Kidney (tissue), 22 donors: ENCODE measurements around the gene KCNJ4. TPM values are rescaled to one million over a fixed set of nuclear protein-coding genes. Genes with fewer than 3 reads are reported as not detected.

Experiments
- DNase-seq, 5 donors: peaks; one replicate each; pipeline ENCODE4 v3.0.0-alpha.2; 2013 to 2020
- FAIRE-seq: peaks from 2 replicates; lab custom pipeline; 2012; peaks lifted over from hg19 to GRCh38; lab: Jason Lieb, UNC
- H3K27ac ChIP-seq, 2 donors: one replicate each; pipeline ENCODE4 v1.7.0; 2013; ENCODE audit warnings: low read depth in 2 of 2, low read length in 2 of 2, inconsistent platforms in 1 of 2
- H3K27me3 ChIP-seq: one replicate; pipeline ENCODE4 v1.7.1; 2013; ENCODE audit warnings: low read length, inconsistent platforms; ENCODE audit not compliant: control insufficient read depth, insufficient read depth
- H3K36me3 ChIP-seq, 3 donors: one replicate each; pipeline versions ENCODE4 v1.7.0 to v1.7.1; 2013; ENCODE audit warnings: low read length in 3 of 3, control low read depth in 1 of 3, inconsistent platforms in 1 of 3; ENCODE audit not compliant: insufficient read depth in 3 of 3, control insufficient read depth in 2 of 3
- H3K4me1 ChIP-seq, 3 donors: one replicate each; pipeline versions ENCODE4 v1.7.0 to v1.7.1; 2013; ENCODE audit warnings: low read length in 3 of 3, inconsistent platforms in 1 of 3, low read depth in 1 of 3; ENCODE audit not compliant: control insufficient read depth in 2 of 3, insufficient read depth in 2 of 3
- H3K4me3 ChIP-seq, 3 donors: one replicate each; pipeline versions ENCODE4 v1.7.0 to v1.8.1; 2013; ENCODE audit warnings: low read length in 3 of 3, control low read depth in 1 of 3, inconsistent platforms in 1 of 3
- H3K9ac ChIP-seq, 3 donors: one replicate each; pipeline versions ENCODE4 v1.7.0 to v1.7.1; 2013; ENCODE audit warnings: low read length in 3 of 3, control low read depth in 1 of 3, inconsistent platforms in 1 of 3
- H3K9me3 ChIP-seq, 3 donors: one replicate each; pipeline versions ENCODE4 v1.7.0 to v1.7.1; 2013; ENCODE audit warnings: low read length in 3 of 3, control low read depth in 1 of 3, inconsistent platforms in 1 of 3; ENCODE audit not compliant: control insufficient read depth in 2 of 3, insufficient read depth in 1 of 3
- CTCF ChIP-seq: IDR thresholded peaks from 3 replicates; pipeline ENCODE4 v1.5.1; 2012; ENCODE audit warnings: mild to moderate bottlenecking, moderate library complexity, borderline replicate concordance; ENCODE audit not compliant: insufficient read depth; ENCODE audit errors: extremely low read depth
- intact Hi-C: fragments of 100-400 bp; cut with DNase I; formaldehyde crosslinking; loops from one replicate; pipeline ENCODE4 v1.11.1; 2022
- long read RNA-seq, 10 donors: library from polyadenylated mRNA in 1 of 10; unstranded in 1 of 10; transcript quantifications; one replicate each; pipeline ENCODE4 v2.0.0 and lab custom pipeline, GENCODE V29; 2021 to 2026
- polyA plus RNA-seq: library from polyadenylated mRNA; stranded (reverse); fragments of 350-450 nt; fragmentation: Illumina TruSeq; extraction: RNeasy Lipid Tissue Mini Kit (QIAGEN cat#74804); gene quantifications from one replicate; pipeline ENCODE4 v1.2.3, GENCODE V29; 2014; ENCODE audit warnings: low read depth, low replicate concordance; ENCODE audit not compliant: insufficient read depth
- total RNA-seq: library from RNA; stranded (reverse); fragmentation: NEBNext Ultra II Directional; extraction: Animal tissue kit (Norgen Biotek cat#: 25700); gene quantifications from one replicate; pipeline ENCODE4 v1.2.1, GENCODE V29; 2021
- donor health status: control.
- donor health status: control.
- donor health status: control.
- donor health status: control.
- donor health status: control.
- donor health status: DM: yes; HTN: yes; CAD: no.
- donor health status: Normal renal cell carcinoma (clear cell type).

The KCNJ4 gene
- total RNA-seq (0.13 TPM), polyA plus RNA-seq (not detected)
- long read RNA-seq, donor 1: 0 reads
- long read RNA-seq, donor 2: 0 reads
- long read RNA-seq, donor 3: 0 reads
- long read RNA-seq, donor 4: 0 reads
- long read RNA-seq, donor 5: 0 reads
- long read RNA-seq, donor 6: 0 reads
- long read RNA-seq, donor 7: 0 reads
- long read RNA-seq, donor 8: 0 reads
- long read RNA-seq, donor 9: 0 reads
- long read RNA-seq, donor 10: 0 reads

- intact Hi-C loops: no loop called here
- Histone ChIP-seq H3K9me3 (no peaks in the 10 kb centered on the region), H3K4me3 (no peak within 1 kb of the TSS), H3K4me1 (peaks cover 0 to 2% (median 0%) of the 10 kb centered on the region in 3 donors), H3K27ac (no peak within 1 kb of the TSS), H3K9ac (no peak within 1 kb of the TSS), H3K36me3 (no peaks in the 10 kb centered on the region), H3K27me3 (peaks cover 12% of the 10 kb centered on the region)
- FAIRE-seq (no peak), DNase-seq (no peak)
- no peak for TF ChIP-seq CTCF
Measured at GRCh38 chr22:38455076-38455529, at the start of gene KCNJ4. Gene KCNJ4 (minus strand): TSS chr22:38455199. CDS start chr22:38428132, 27,067 bp downstream.

DNA sequence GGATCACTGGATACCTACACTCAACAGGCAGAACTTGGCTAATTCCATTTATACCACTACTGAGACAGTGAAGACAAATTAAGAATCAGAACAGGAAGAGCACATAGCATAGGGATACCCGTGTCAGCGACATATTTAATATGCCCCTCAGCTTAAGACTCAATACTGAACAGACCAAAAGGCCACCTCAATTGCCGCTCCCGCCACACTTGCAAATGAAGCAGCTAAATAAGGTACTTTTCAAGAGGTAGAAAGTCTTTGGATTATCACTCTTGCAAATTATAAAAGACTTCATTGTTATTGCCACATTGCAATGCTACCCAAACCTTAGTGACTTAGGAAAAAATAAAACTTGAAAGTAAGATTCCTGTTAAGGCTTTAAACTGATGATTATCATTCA lies 48.0 kb upstream of the KCNJ4 start:
- Histone ChIP-seq H3K4me1 (peaks cover 0 to 21% (median 21%) of the 10 kb centered on the region in 3 donors), H3K9me3 (no peaks in the 10 kb centered on the region), H3K36me3 (peaks cover 10 to 47% (median 19%) of the 10 kb centered on the region in 3 donors), H3K4me3 (peak overlapping the region; percentile 48 to 92 (median 84)), H3K27me3 (no peaks in the 10 kb centered on the region), H3K9ac (peak overlapping the region in 2 of 3 donors; percentile 98 to 99), H3K27ac (no peak overlapping the region)
- no peak for TF ChIP-seq CTCF
- DNase-seq (no peak), FAIRE-seq (no peak)
- intact Hi-C loops: no loop called here

DNA sequence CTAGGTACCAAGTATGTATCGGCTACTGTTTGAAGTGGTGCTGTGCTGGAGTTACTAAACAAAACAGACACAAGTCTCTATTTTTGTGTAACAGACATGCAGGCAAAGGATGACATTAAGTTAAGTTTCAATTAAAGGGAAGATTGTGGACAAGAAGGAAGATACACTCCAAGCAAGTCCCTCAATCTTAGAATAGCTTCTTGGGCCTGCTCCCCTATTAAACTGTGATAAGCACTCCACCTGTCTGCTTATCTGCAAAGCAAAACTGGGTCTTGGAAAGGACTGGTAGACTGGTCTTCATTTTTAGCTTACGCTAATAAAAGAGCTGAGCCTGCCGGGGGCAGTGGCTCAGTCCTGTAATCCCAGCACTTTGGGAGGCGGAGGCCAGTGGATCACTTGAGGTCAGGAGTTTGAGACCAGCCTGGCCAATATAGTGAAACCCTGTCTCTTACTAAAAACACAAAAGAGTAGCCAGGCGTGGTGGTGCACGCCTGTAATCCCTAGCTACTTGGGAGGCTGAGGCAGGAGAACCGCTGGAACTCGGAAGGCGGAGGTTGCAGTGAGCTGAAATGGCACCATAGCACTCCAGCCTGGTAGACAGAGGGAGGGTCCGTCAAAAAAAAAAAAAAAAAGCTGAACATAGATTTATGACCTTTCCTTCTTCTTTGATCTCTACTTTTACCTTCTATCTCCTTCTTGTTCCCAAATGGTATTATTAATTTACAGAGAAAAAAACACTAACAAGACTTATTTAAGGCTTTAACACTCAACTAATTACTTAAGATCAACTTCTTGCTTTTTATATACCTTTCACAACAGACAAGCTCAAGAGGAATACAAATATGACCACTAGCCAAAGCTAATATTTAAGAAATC lies 47.0 kb upstream of the KCNJ4 start:
- Histone ChIP-seq H3K9me3 (no peaks in the 10 kb centered on the region), H3K9ac (peak overlapping the region in 1 of 3 donors; percentile 99), H3K4me1 (peaks cover 0 to 21% (median 20%) of the 10 kb centered on the region in 3 donors), H3K4me3 (peak overlapping the region in 1 of 3 donors; percentile 84), H3K27me3 (no peaks in the 10 kb centered on the region), H3K27ac (no peak overlapping the region), H3K36me3 (peaks cover 15 to 52% (median 23%) of the 10 kb centered on the region in 3 donors)
- DNase-seq (no peak), FAIRE-seq (no peak)
- TF ChIP-seq CTCF: no peak
- intact Hi-C loops: no loop called here
